MM.1S (cell line): ENCODE results near the gene CST9L.

Experiments
- DNase-seq: peaks from one replicate; pipeline ENCODE4 v3.0.0-alpha.2; 2015
- H2AFZ ChIP-seq: fragments of 300-600 bp; sonication (generic); 2 replicates; pipeline ENCODE4 v1.6.0; 2016; ENCODE audit warnings: antibody characterized with exemption, low read length
- H3F3A ChIP-seq: fragments of 300-600 bp; sonication (generic); 2 replicates; pipeline ENCODE4 v1.6.1; 2016; ENCODE audit warnings: mild to moderate bottlenecking, antibody characterized with exemption, low read length, moderate library complexity, mixed read lengths; ENCODE audit not compliant: insufficient read depth
- H3K27ac ChIP-seq: fragments of 300-600 bp; sonication (generic); 2 replicates; pipeline ENCODE4 v1.5.1; 2016; ENCODE audit warnings: mild to moderate bottlenecking, low read length
- H3K27me3 ChIP-seq: fragments of 300-600 bp; sonication (generic); replicated peaks from 2 replicates; pipeline ENCODE4 v1.6.0; 2016; ENCODE audit warnings: low read length; ENCODE audit not compliant: insufficient read depth
- H3K36me3 ChIP-seq: fragments of 300-600 bp; sonication (generic); replicated peaks from 2 replicates; pipeline ENCODE4 v1.6.1; 2016; ENCODE audit warnings: mild to moderate bottlenecking, low read length, mixed read lengths; ENCODE audit not compliant: insufficient read depth
- H3K4me1 ChIP-seq: fragments of 300-600 bp; sonication (generic); 2 replicates; pipeline ENCODE4 v1.6.1; 2016; ENCODE audit warnings: low read length, mixed read lengths
- H3K4me2 ChIP-seq: fragments of 300-600 bp; sonication (generic); 2 replicates; pipeline ENCODE4 v1.6.0; 2016; ENCODE audit warnings: low read depth, low read length
- H3K4me3 ChIP-seq: fragments of 300-600 bp; sonication (generic); 2 replicates; pipeline ENCODE4 v1.5.1; 2016; ENCODE audit warnings: low read length, mixed read lengths
- H3K79me2 ChIP-seq: fragments of 300-600 bp; sonication (generic); 2 replicates; pipeline ENCODE4 v1.6.1; 2016; ENCODE audit warnings: mixed run types, low read length, mixed read lengths
- H3K9ac ChIP-seq: fragments of 300-600 bp; sonication (generic); 2 replicates; pipeline ENCODE4 v1.6.1; 2016; ENCODE audit warnings: low read length, mixed read lengths
- H3K9me2 ChIP-seq: fragments of 300-600 bp; sonication (generic); replicated peaks from 2 replicates; pipeline ENCODE4 v1.6.1; 2016; ENCODE audit warnings: mild to moderate bottlenecking, low read length, mixed read lengths; ENCODE audit not compliant: insufficient read depth
- H3K9me3 ChIP-seq: fragments of 300-600 bp; sonication (generic); replicated peaks from 2 replicates; pipeline ENCODE4 v1.6.1; 2016; ENCODE audit warnings: mild to moderate bottlenecking, low read length, mixed read lengths; ENCODE audit not compliant: insufficient read depth
- H4K20me1 ChIP-seq: fragments of 300-600 bp; sonication (generic); 2 replicates; pipeline ENCODE4 v1.6.1; 2016; ENCODE audit warnings: mild to moderate bottlenecking, low read length, moderate library complexity, mixed read lengths; ENCODE audit not compliant: insufficient read depth
- CTCF ChIP-seq: fragments of 300-600 bp; sonication (generic); IDR thresholded peaks from 2 replicates; pipeline ENCODE4 v1.5.1; 2016; ENCODE audit warnings: antibody characterized with exemption, low read length, mixed read lengths
- EZH2 ChIP-seq: fragments of 300-600 bp; sonication (generic); optimal IDR thresholded peaks from 2 replicates; pipeline ENCODE3; 2017; ENCODE audit warnings: low read depth, mild to moderate bottlenecking, antibody characterized with exemption, low read length, mixed read lengths
- EZH2phosphoT487 ChIP-seq: fragments of 300-600 bp; sonication (generic); IDR thresholded peaks from 2 replicates; pipeline ENCODE4 v1.6.1; 2018; ENCODE audit warnings: antibody characterized with exemption, low read length

CST9L gene

DNA sequence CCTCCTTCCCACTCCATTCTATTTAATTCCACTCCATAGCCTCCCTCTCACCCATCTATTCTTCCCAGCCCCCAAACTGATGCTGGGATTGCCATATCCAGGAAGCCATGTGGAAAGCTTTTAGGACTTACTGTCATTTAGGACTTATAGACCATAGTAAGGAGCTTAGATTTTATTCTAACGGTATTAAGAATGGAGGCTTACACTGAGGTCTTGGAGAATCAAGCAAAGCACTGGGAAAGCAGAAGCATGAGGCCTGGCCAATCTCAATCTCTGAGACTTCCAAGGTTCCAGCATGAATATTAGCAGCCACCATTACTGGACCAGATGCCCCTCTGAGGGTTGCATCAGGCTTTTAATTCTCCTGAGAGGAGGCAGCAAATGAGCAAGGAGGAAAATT, 36.0 kb upstream of the CST9L start:
- Histone ChIP-seq H4K20me1 (no peaks in the 10 kb centered on the region), H3K79me2 (no peaks in the 10 kb centered on the region), H3K4me2 (no peak overlapping the region), H3K4me3 (no peak overlapping the region), H3K4me1 (no peaks in the 10 kb centered on the region), H3K9me2 (no peaks in the 10 kb centered on the region), H3K36me3 (no peaks in the 10 kb centered on the region), H3K27me3 (no peaks in the 10 kb centered on the region), H2AFZ (no peak overlapping the region), H3F3A (no peaks in the 10 kb centered on the region), H3K9ac (no peak overlapping the region), H3K27ac (no peak overlapping the region), H3K9me3 (no peaks in the 10 kb centered on the region)
- no peak for TF ChIP-seq EZH2phosphoT487
- no peak for TF ChIP-seq EZH2
- TF ChIP-seq CTCF = no peak
- DNase-seq = no peak

GRCh38 chr20:23603321-23603720, 35.0 kb upstream of the CST9L start:
- H3F3A ChIP-seq = no peaks in the 10 kb centered on the region
- H3K27ac ChIP-seq = no peak overlapping the region
- no peak for TF ChIP-seq EZH2phosphoT487
- TF ChIP-seq EZH2 = no peak
- no peak for TF ChIP-seq CTCF
- H3K9me2 ChIP-seq = no peaks in the 10 kb centered on the region
- no peaks in the 10 kb centered on the region for H3K36me3 ChIP-seq
- H3K4me1 ChIP-seq = no peaks in the 10 kb centered on the region
- no peaks in the 10 kb centered on the region for H3K9me3 ChIP-seq
- no peaks in the 10 kb centered on the region for H4K20me1 ChIP-seq
- no peak overlapping the region for H3K4me3 ChIP-seq
- no peaks in the 10 kb centered on the region for H3K79me2 ChIP-seq
- H3K27me3 ChIP-seq = no peaks in the 10 kb centered on the region
- no peak overlapping the region for H2AFZ ChIP-seq
- DNase-seq = no peak
- H3K4me2 ChIP-seq = no peak overlapping the region
- H3K9ac ChIP-seq = no peak overlapping the region

DNA sequence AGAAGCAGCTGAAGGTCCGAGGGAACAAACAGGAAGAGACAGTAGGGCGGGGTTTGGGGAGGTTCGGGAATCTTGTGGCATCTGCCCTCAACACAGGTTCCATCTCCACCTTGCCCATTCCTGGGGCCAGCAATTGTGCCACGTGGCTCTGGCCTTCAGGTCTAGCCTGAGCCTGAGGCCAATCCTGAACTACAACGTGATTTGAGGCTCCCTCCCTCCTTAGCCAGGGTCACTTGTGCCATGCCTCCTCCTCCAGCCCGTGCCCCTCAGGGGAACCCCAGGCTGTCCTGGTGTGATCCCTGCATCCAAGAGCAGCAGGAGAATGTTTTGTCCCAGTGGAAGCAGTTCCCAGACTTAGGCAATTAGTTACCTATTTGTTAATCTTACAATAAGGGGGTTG, 34.4 kb upstream of the CST9L start:
- no peaks in the 10 kb centered on the region for H3K36me3 ChIP-seq
- H3K4me3 ChIP-seq = no peak overlapping the region
- H4K20me1 ChIP-seq = no peaks in the 10 kb centered on the region
- no peaks in the 10 kb centered on the region for H3F3A ChIP-seq
- no peak overlapping the region for H3K9ac ChIP-seq
- H3K4me2 ChIP-seq = no peak overlapping the region
- H3K4me1 ChIP-seq = no peaks in the 10 kb centered on the region
- H2AFZ ChIP-seq = no peak overlapping the region
- TF ChIP-seq EZH2 (no peak), CTCF (no peak), EZH2phosphoT487 (no peak)
- H3K27ac ChIP-seq = no peak overlapping the region
- no peaks in the 10 kb centered on the region for H3K27me3 ChIP-seq
- no peaks in the 10 kb centered on the region for H3K9me3 ChIP-seq
- H3K9me2 ChIP-seq = no peaks in the 10 kb centered on the region
- H3K79me2 ChIP-seq = no peaks in the 10 kb centered on the region
- DNase-seq = no peak

DNA sequence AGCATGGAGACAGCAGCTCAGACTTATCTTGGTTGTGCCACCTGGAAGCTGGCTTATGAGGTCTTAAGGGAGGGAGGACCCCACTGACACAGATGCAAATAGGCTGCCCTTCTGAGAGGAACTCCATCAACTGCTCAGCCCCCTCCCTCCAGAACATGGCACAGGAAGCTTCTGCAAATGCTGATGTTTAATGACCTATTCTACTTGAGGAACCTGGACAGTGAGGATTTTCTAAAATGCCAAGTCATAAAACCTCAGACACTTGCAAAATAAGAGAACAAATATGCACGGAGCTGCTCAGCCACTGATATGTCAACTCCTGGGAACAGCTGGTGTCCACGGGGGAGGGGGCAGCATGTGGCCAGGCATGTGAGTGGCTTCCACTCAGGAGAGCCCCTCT, 34.0 kb upstream of the CST9L start:
- H3K9me3 ChIP-seq = no peaks in the 10 kb centered on the region
- no peak overlapping the region for H3K9ac ChIP-seq
- H3K4me2 ChIP-seq = no peak overlapping the region
- H2AFZ ChIP-seq = no peak overlapping the region
- H4K20me1 ChIP-seq = no peaks in the 10 kb centered on the region
- H3K4me1 ChIP-seq = no peaks in the 10 kb centered on the region
- H3K27me3 ChIP-seq = no peaks in the 10 kb centered on the region
- H3K79me2 ChIP-seq = no peaks in the 10 kb centered on the region
- H3F3A ChIP-seq = no peaks in the 10 kb centered on the region
- H3K36me3 ChIP-seq = no peaks in the 10 kb centered on the region
- H3K27ac ChIP-seq = no peak overlapping the region
- no peak overlapping the region for H3K4me3 ChIP-seq
- TF ChIP-seq CTCF (no peak), EZH2 (no peak), EZH2phosphoT487 (no peak)
- H3K9me2 ChIP-seq = no peaks in the 10 kb centered on the region
- DNase-seq = no peak
